ENCODE data around the gene ACTRT2. TPM values are rescaled to one million over a fixed set of nuclear protein-coding genes. Genes with fewer than 3 reads are reported as not detected.

The ACTRT2 gene
- total RNA-seq, 1 donor from 2014 or later: not detected

DNA sequence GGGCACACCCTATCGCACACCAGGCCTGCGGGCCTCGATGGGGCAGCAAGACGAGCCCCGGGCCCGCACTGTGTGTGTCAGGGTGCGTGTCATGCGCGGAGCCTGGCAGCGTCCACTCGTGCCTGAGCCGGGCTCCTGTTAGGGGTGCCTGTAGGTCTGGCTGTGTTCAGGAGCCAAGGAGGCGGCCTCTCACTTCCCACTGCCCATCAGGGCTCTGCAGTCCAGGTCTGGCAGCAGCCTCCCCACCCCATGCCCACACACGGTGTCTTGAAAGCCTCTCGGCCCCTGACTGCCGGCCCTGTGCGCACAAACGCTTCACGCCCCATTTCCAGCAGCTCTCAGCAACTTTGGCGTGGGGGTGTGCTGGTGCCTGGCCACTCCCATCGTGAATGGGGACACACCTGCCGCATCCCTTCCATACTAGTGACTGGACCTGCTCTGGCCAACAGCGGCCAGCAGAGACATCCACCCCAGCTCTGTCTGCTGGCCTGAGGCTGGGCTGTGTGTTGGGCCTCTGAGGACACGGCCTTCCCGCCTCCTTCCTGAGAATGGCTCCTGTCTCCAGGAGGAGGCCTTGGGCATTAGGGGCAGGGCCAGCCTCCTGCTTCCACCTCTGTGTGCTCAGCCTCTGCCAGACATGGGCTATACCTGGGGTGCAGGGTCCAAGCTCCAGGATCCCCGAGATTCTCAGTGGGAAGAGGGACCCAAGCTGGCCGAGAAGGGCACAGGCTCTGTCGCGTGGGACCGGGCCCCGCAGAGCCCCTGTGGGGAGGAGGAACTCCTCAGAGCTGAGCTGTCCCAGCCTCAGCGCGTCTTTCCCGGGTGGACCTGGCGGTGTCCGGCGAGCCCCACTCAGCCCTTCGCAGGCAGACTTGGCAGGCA is 41.8 kb upstream of the ACTRT2 start:
- no peak overlapping the region for H3K27ac ChIP-seq (replicated peaks)
- H3K9me3 ChIP-seq (replicated peaks): no peaks in the 10 kb centered on the region
- H3K36me3 ChIP-seq: no peaks in the 10 kb centered on the region
- TF ChIP-seq, protein P1, sequence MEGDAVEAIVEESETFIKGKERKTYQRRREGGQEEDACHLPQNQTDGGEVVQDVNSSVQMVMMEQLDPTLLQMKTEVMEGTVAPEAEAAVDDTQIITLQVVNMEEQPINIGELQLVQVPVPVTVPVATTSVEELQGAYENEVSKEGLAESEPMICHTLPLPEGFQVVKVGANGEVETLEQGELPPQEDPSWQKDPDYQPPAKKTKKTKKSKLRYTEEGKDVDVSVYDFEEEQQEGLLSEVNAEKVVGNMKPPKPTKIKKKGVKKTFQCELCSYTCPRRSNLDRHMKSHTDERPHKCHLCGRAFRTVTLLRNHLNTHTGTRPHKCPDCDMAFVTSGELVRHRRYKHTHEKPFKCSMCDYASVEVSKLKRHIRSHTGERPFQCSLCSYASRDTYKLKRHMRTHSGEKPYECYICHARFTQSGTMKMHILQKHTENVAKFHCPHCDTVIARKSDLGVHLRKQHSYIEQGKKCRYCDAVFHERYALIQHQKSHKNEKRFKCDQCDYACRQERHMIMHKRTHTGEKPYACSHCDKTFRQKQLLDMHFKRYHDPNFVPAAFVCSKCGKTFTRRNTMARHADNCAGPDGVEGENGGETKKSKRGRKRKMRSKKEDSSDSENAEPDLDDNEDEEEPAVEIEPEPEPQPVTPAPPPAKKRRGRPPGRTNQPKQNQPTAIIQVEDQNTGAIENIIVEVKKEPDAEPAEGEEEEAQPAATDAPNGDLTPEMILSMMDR (IDR thresholded peaks at IDR 0.05; ENCODE audit: borderline replicate concordance): no peak
- peaks cover 9% of the 10 kb centered on the region for H3K4me1 ChIP-seq
- peaks cover 14% of the 10 kb centered on the region for H3K27me3 ChIP-seq (ENCODE audit: low read depth)
- H3K4me3 ChIP-seq: no peak overlapping the region
- intact Hi-C loops (cut with micrococcal nuclease): no loop called here
- peak; percentile 10 for DNase-seq

DNA sequence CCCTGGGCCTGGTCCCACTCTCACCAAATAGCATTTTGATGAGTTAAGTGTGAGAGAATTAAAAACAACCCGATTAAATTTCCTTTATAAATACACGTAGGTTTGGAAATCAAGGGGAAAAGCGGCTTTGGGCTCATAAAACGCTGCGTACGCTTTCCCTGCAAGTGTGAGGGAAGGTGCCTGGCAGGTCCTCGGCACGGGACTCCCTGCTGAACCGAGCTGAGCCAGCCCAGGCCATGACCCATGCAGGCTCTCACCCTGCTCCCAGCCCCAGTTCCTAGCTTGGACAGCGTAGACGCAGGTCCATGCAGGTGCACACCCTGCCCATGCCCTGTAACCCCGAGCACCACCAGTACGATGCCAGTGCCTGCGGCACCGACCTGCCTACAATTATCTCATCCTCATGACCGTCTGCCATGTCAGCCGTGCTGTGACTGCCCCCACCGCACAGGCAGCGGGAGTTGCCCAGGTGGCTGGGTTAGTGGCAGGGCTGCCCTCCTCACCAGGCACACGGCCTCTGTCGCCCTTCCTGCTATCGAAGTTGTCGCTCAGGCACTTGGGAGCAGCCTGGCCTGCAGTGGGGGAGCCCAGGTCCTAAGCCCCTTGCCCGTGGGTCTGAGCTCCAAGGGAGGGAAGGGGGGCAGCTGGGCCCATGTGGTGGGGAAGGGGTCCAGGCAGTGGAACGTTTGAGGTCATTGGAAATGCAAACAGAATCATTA is 41.0 kb upstream of the ACTRT2 start:
- Histone ChIP-seq H3K27me3 (ENCODE audit: low read depth) (peaks cover 14% of the 10 kb centered on the region), H3K27ac (replicated peaks) (no peak overlapping the region)
- DNase-seq: peak; percentile 6

DNA sequence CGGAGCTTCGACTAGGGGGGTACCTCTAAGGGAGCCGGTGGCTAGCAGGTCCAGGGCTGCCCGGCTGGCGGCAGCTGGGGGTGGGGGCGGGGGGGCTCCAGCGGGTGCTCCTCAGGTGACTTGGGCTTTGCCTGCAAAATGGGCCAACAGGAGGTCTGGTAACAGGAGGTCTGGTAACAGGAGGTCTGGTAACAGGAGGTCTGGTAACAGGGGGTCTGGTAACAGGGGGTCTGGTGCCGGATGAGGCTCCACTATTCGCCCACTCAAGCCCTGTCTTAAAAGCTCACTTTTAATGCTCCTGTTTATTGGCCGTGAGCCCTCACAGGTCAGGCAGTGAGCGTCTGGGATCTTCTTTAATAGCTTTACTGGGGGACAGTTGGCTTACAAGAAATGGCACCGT is 40.4 kb upstream of the ACTRT2 start:
- Histone ChIP-seq H3K36me3 (no peaks in the 10 kb centered on the region), H3K9me3 (replicated peaks) (no peaks in the 10 kb centered on the region), H3K4me1 (peaks cover 9% of the 10 kb centered on the region), H3K4me3 (no peak overlapping the region), H3K27me3 (ENCODE audit: low read depth) (peaks cover 14% of the 10 kb centered on the region), H3K27ac (replicated peaks) (no peak overlapping the region)
- DNase-seq: no peak
- TF ChIP-seq, protein P1 (IDR thresholded peaks at IDR 0.05; ENCODE audit: borderline replicate concordance): no peak
- intact Hi-C loops (cut with micrococcal nuclease): no loop called here

More for the DNA sequence above, 41.0 kb upstream of the ACTRT2 start:
- TF ChIP-seq, protein P1 (IDR thresholded peaks at IDR 0.05; ENCODE audit: borderline replicate concordance): no peak
- intact Hi-C loops (cut with micrococcal nuclease): no loop called here
- Histone ChIP-seq H3K4me1 (peaks cover 9% of the 10 kb centered on the region), H3K36me3 (no peaks in the 10 kb centered on the region), H3K4me3 (no peak overlapping the region), H3K9me3 (replicated peaks) (no peaks in the 10 kb centered on the region)

DNA sequence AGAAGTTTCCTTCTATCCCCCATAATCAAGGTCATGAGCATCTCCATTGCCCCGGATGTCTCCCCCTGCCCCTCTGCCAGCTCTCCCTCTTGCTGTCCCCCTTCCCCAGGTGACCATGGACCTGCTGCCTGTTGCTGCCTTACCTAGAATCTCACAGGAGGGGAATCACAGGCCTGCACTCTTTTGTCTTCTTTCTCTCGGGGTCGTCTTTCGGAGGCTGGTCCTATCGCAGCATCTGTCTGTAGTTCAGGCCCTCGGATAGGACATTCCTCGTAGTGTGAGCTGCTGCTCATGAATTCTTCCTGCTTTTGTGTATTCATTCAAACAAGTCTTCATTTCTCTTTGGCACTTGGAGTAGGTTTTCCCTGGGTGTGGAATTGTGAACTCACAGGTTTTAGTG is 39.9 kb upstream of the ACTRT2 start:
- peaks cover 9% of the 10 kb centered on the region for H3K4me1 ChIP-seq
- no peak overlapping the region for H3K4me3 ChIP-seq
- peaks cover 17% of the 10 kb centered on the region for H3K27me3 ChIP-seq (ENCODE audit: low read depth)
- TF ChIP-seq, protein P1 (IDR thresholded peaks at IDR 0.05; ENCODE audit: borderline replicate concordance): no peak
- DNase-seq: no peak
- no peak overlapping the region for H3K27ac ChIP-seq (replicated peaks)
- intact Hi-C loops (cut with micrococcal nuclease): no loop called here
- no peaks in the 10 kb centered on the region for H3K9me3 ChIP-seq (replicated peaks)
- H3K36me3 ChIP-seq: no peaks in the 10 kb centered on the region

DNA sequence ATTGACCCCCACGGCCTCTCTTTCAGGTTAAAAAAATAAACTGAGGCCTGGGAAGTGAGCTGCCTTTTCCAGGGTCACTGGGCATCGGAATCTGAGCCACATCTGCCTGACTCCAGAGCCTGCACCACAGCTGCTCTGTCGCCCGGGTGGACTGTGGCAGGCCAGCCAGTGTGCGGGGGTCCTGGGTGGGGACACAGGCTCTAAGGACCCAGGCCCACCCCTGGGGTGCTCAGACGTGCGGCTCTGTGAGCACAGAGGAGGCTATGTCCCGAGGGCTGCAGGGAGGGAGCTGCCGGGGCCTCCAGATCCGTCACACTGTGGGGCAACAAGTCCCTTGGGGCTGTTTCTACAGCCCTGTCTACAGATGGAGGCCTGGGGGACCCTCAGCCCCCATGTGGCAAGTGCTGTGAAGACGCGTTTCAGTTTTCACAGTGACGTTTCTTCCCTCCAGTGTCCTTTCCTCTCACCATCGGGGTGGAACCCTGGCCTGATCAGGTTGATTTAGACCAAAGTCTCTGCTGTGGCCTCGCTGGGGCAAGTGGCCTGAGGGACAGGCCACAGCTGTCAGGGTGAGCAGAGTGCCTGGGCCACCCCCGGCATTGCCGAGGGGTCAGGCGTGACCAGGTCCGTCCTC is 39.2 kb upstream of the ACTRT2 start:
- H3K4me3 ChIP-seq: no peak overlapping the region
- intact Hi-C loops (cut with micrococcal nuclease): no loop called here
- TF ChIP-seq, protein P1 (IDR thresholded peaks at IDR 0.05; ENCODE audit: borderline replicate concordance): no peak

More for the DNA sequence above, 39.2 kb upstream of the ACTRT2 start:
- peak; percentile 6 for DNase-seq
- Histone ChIP-seq H3K9me3 (replicated peaks) (no peaks in the 10 kb centered on the region), H3K36me3 (no peaks in the 10 kb centered on the region), H3K27me3 (ENCODE audit: low read depth) (peaks cover 24% of the 10 kb centered on the region), H3K27ac (replicated peaks) (no peak overlapping the region), H3K4me1 (peaks cover 9% of the 10 kb centered on the region)

Data from left ventricle myocardium inferior (tissue), 1 donor.